Tibial nerve (tissue), 4 donors: ENCODE data around the gene MKLN1. TPM values are rescaled to one million over a fixed set of nuclear protein-coding genes. Genes with fewer than 3 reads are reported as not detected.

Source experiments
- DNase-seq, 2 donors: peaks; one replicate each; pipeline ENCODE4 v3.0.0-alpha.2; 2019; ENCODE audit warnings: low spot score in 2 of 2
- H3K27ac ChIP-seq, 4 donors: fragments of 200-600 bp; sonication (generic) in 3 of 4; one replicate each; pipeline ENCODE4 v1.5.1; 2017 to 2019; ENCODE audit warnings: mild to moderate bottlenecking in 1 of 4
- H3K27me3 ChIP-seq, 2 donors: fragments of 200-600 bp; sonication (generic) in 1 of 2; one replicate each; pipeline versions ENCODE4 v1.5.1 to v1.6.0; 2017 to 2019
- H3K36me3 ChIP-seq, 3 donors: fragments of 200-600 bp; sonication (generic); one replicate each; pipeline ENCODE4 v1.5.1; 2018 to 2019
- H3K4me1 ChIP-seq, 4 donors: fragments of 200-600 bp; sonication (generic) in 3 of 4; one replicate each; pipeline ENCODE4 v1.5.1; 2017 to 2019
- H3K4me3 ChIP-seq, 4 donors: fragments of 200-600 bp; sonication (generic) in 3 of 4; one replicate each; pipeline ENCODE4 v1.5.1; 2017 to 2019; ENCODE audit warnings: mild to moderate bottlenecking in 1 of 4, moderate library complexity in 1 of 4
- H3K9me3 ChIP-seq, 4 donors: fragments of 200-600 bp; sonication (generic) in 3 of 4; one replicate each; pipeline ENCODE4 v1.5.1; 2017 to 2019
- CTCF ChIP-seq, 5 experiments: fragments of 200-600 bp in 3 of 5; fragments of 450-650 bp in 2 of 5; sonication (generic) in 3 of 5; IDR thresholded peaks; one replicate each; pipeline ENCODE4 v1.5.1; 2016 to 2019; ENCODE audit warnings: antibody characterized with exemption in 5 of 5, mild to moderate bottlenecking in 3 of 5, moderate library complexity in 2 of 5
- EP300 ChIP-seq, 2 donors: sonication (generic); formaldehyde crosslinking; IDR thresholded peaks; one replicate each; pipeline ENCODE4 v1.6.1; 2017; ENCODE audit warnings: antibody characterized with exemption in 2 of 2, mild to moderate bottlenecking in 1 of 2
- POLR2A ChIP-seq, 2 donors: fragments of 450-650 bp; IDR thresholded peaks; one replicate each; pipeline ENCODE4 v1.6.1; 2017; ENCODE audit warnings: antibody characterized with exemption in 2 of 2, mild to moderate bottlenecking in 2 of 2, moderate library complexity in 2 of 2
- WGBS, 2 donors: methylation state at CpG; one replicate each; pipeline ENCODE4 v1.1.5; 2018; 5-methylcytosine and 5-hydroxymethylcytosine counted together
- total RNA-seq, 4 donors: library from RNA; depleted of rRNA; stranded (reverse); fragments of >200 nt; gene quantifications; one replicate each; pipeline ENCODE4 v1.1.0, GENCODE V29; 2016

The MKLN1 gene
- total RNA-seq, 4 donors from 2014 or later = 86.4 to 143 (median 95.0) TPM

GRCh38 chr7:131346885-131347592 lies 19.4 kb downstream of the MKLN1 start:
- no peak for TF ChIP-seq CTCF (IDR thresholded peaks at IDR 0.05)
- no peak for TF ChIP-seq POLR2A (IDR thresholded peaks at IDR 0.05)
- TF ChIP-seq EP300 (IDR thresholded peaks at IDR 0.05) = no peak
- no peak overlapping the region for H3K27ac ChIP-seq
- peaks cover 0 to 6% (median 0%) of the 10 kb centered on the region in 3 donors for H3K36me3 ChIP-seq
- 44 to 46% methylated on average over 3 of the region's 3 CpGs for WGBS, 2 donors
- no peak overlapping the region for H3K4me3 ChIP-seq
- H3K9me3 ChIP-seq = no peaks in the 10 kb centered on the region
- H3K4me1 ChIP-seq = peaks cover 0 to 57% (median 8%) of the 10 kb centered on the region in 4 donors
- DNase-seq = no peak
- no peaks in the 10 kb centered on the region for H3K27me3 ChIP-seq

DNA sequence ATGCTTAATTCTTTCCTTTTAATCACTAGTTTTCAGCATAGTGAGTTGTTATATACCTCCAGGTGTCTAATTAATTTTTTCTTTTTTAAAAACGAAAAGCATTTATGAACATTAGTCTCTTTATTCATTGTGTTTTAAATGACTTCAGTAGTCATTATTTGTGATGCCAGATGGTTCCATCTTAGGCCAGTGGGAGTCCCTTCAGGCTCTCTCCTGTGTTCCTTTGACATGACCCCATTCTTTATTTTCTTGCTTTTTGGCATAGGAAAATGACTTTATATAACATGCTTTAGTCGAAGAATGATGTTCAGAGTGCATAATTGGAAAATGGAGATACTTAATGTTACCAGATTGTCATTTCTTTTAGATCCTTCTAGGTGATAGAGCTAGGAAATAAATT lies 24.4 kb downstream of the MKLN1 start:
- H3K4me1 ChIP-seq = peaks cover 0 to 77% (median 16%) of the 10 kb centered on the region in 4 donors
- 29 to 36% methylated on average over 2 of the region's 2 CpGs for WGBS, 2 donors

GRCh38 chr7:131354390-131354789 lies 26.7 kb downstream of the MKLN1 start:
- H3K9me3 ChIP-seq = no peaks in the 10 kb centered on the region
- WGBS, 2 donors = 37 to 49% methylated on average over 3 of the region's 3 CpGs
- peaks cover 0 to 6% (median 0%) of the 10 kb centered on the region in 3 donors for H3K36me3 ChIP-seq
- H3K4me1 ChIP-seq = peaks cover 0 to 72% (median 19%) of the 10 kb centered on the region in 4 donors
- no peak for DNase-seq
- no peak for TF ChIP-seq EP300 (IDR thresholded peaks at IDR 0.05)
- no peak for TF ChIP-seq POLR2A (IDR thresholded peaks at IDR 0.05)
- no peak for TF ChIP-seq CTCF (IDR thresholded peaks at IDR 0.05)
- peak overlapping the region in 1 of 4 donors; percentile 8 for H3K27ac ChIP-seq
- no peaks in the 10 kb centered on the region for H3K27me3 ChIP-seq
- no peak overlapping the region for H3K4me3 ChIP-seq

More for the DNA sequence above, 24.4 kb downstream of the MKLN1 start:
- Histone ChIP-seq H3K27ac (peak overlapping the region in 1 of 4 donors; percentile 13), H3K4me3 (no peak overlapping the region), H3K27me3 (no peaks in the 10 kb centered on the region), H3K9me3 (no peaks in the 10 kb centered on the region), H3K36me3 (peaks cover 0 to 6% (median 0%) of the 10 kb centered on the region in 3 donors)
- no peak for DNase-seq
- no peak for TF ChIP-seq CTCF (IDR thresholded peaks at IDR 0.05)
- TF ChIP-seq POLR2A (IDR thresholded peaks at IDR 0.05) = no peak
- TF ChIP-seq EP300 (IDR thresholded peaks at IDR 0.05) = no peak

DNA sequence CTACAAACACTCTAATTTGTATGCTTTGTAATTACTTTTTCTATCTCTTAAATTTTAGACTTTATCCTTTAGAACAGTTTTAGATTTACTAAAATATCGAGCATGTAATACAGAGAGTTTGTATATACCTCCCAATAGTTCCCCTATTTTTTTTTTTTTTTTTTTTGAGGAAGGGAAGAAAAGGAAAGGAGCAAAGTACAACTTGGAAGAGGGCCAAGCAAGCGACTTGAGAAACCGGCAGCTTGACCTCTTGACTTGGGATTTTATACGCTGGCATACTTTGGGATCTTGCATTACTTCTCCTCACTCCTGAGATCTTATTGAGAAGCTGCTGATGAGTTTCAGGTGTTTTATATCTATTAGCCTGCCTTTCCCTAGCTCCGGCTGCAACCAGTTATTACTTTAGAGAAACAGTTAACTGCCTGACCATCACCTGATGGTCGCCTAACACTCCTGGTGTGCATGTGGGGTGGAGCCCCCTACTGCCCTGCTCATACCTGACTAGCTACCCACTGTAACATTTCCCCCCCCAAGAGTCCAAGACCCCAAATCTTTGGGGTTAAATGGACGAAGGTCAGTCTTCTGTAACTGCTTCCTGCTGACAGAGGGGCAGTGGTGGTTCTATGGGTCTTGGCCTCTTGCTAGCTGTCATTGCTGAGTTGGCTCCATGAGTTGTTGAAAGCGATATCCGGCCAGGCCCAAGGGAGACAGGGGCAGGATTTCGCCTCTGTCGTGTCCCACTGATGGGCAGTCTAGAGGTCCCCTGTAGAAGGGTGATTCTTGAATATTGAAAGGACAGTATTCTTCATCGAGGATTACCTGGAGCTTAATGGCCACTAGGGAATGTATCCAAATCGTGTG lies 28.5 kb downstream of the MKLN1 start:
- DNase-seq = peak in 1 of 2 donors; percentile 28
- peak overlapping the region in 1 of 4 donors; percentile 44 for H3K27ac ChIP-seq
- TF ChIP-seq CTCF (IDR thresholded peaks at IDR 0.05) (no peak), EP300 (IDR thresholded peaks at IDR 0.05) (no peak), POLR2A (IDR thresholded peaks at IDR 0.05) (no peak)
- 67 to 74% methylated on average over 13 of the region's 13 CpGs for WGBS, 2 donors
- H3K27me3 ChIP-seq = no peaks in the 10 kb centered on the region
- H3K4me1 ChIP-seq = peaks cover 0 to 77% (median 21%) of the 10 kb centered on the region in 4 donors
- no peak overlapping the region for H3K4me3 ChIP-seq
- no peaks in the 10 kb centered on the region for H3K36me3 ChIP-seq
- H3K9me3 ChIP-seq = no peaks in the 10 kb centered on the region
